Mesenchymal stem cell (in vitro differentiated cells and primary cell): Measurements from ENCODE around the gene CHMP4B.
A peak's percentile ranks its signal among the peaks of the same experiment; 100 is the strongest.

Experiments
- DNase-seq: peaks from one replicate; pipeline ENCODE4 v3.0.0-alpha.2; 2013
- H2AFZ ChIP-seq: one replicate; pipeline ENCODE4 v1.6.1; 2013; ENCODE audit warnings: low read depth, mild to moderate bottlenecking, control low read depth, inconsistent platforms, low read length, moderate library complexity
- H2AK5ac ChIP-seq: 2 replicates; pipeline ENCODE4 v1.6.1; 2013; ENCODE audit warnings: low read length, moderate library complexity, mild to moderate bottlenecking, inconsistent platforms; ENCODE audit not compliant: severe bottlenecking
- H2BK120ac ChIP-seq: one replicate; pipeline ENCODE4 v1.6.1; 2013; ENCODE audit warnings: low read depth, mild to moderate bottlenecking, inconsistent platforms, low read length, moderate library complexity
- H2BK12ac ChIP-seq, 2 experiments: one replicate each; pipeline ENCODE4 v1.6.1; 2013; ENCODE audit warnings: inconsistent platforms in 2 of 2, low read length in 2 of 2, mild to moderate bottlenecking in 2 of 2, moderate library complexity in 2 of 2, control low read depth in 1 of 2
- H2BK15ac ChIP-seq: one replicate; pipeline ENCODE4 v1.6.1; 2013; ENCODE audit warnings: mild to moderate bottlenecking, low read depth, inconsistent platforms; ENCODE audit not compliant: poor library complexity, severe bottlenecking
- H2BK5ac ChIP-seq: 2 replicates; pipeline ENCODE4 v1.6.1; 2013; ENCODE audit warnings: low read depth, mild to moderate bottlenecking, low read length, control low read depth, inconsistent platforms; ENCODE audit not compliant: poor library complexity, severe bottlenecking
- H3K14ac ChIP-seq, 2 experiments: one replicate each; pipeline ENCODE4 v1.6.1; 2013; ENCODE audit warnings: inconsistent platforms in 2 of 2, low read length in 2 of 2, control low read depth in 1 of 2, mild to moderate bottlenecking in 1 of 2, moderate library complexity in 1 of 2
- H3K18ac ChIP-seq, 2 experiments: one replicate each; pipeline ENCODE4 v1.6.1; 2013; ENCODE audit warnings: inconsistent platforms in 2 of 2, low read length in 2 of 2, control low read depth in 1 of 2, low read depth in 1 of 2, mild to moderate bottlenecking in 1 of 2
- H3K23ac ChIP-seq, 2 experiments: one replicate each; pipeline ENCODE4 v1.6.1; 2013; ENCODE audit warnings: inconsistent platforms in 2 of 2, low read length in 2 of 2, mild to moderate bottlenecking in 2 of 2, moderate library complexity in 2 of 2, control low read depth in 1 of 2
- H3K27ac ChIP-seq: 2 replicates; pipeline ENCODE4 v1.5.1; 2013; ENCODE audit warnings: mild to moderate bottlenecking, moderate library complexity, low read length, control low read depth, inconsistent platforms; ENCODE audit not compliant: poor library complexity, severe bottlenecking
- H3K27me3 ChIP-seq, 2 experiments: 2 replicates each; pipeline versions ENCODE4 v1.6.1 to v1.7.0; 2013; ENCODE audit warnings: low read length in 2 of 2, mild to moderate bottlenecking in 2 of 2, moderate library complexity in 2 of 2, control low read depth in 1 of 2, inconsistent platforms in 1 of 2; ENCODE audit not compliant: control insufficient read depth in 1 of 2, insufficient read depth in 1 of 2
- H3K36me3 ChIP-seq, 2 experiments: 2 replicates each; pipeline versions ENCODE4 v1.6.1 to v1.7.0; 2013; ENCODE audit warnings: low read length in 2 of 2, control low read depth in 1 of 2, inconsistent platforms in 1 of 2, low read depth in 1 of 2, mild to moderate bottlenecking in 1 of 2; ENCODE audit not compliant: insufficient read depth in 2 of 2, control insufficient read depth in 1 of 2
- H3K4ac ChIP-seq, 2 experiments: one replicate each; pipeline ENCODE4 v1.6.1; 2013; ENCODE audit warnings: inconsistent platforms in 2 of 2, low read length in 2 of 2, mild to moderate bottlenecking in 2 of 2, moderate library complexity in 2 of 2, control low read depth in 1 of 2, low read depth in 1 of 2
- H3K4me1 ChIP-seq: 2 replicates; pipeline ENCODE4 v1.6.1; 2013; ENCODE audit warnings: low read depth, low read length, control low read depth; ENCODE audit not compliant: control insufficient read depth, insufficient read depth
- H3K4me2 ChIP-seq: 2 replicates; pipeline ENCODE4 v1.6.1; 2013; ENCODE audit warnings: low read length, mild to moderate bottlenecking, inconsistent platforms; ENCODE audit not compliant: poor library complexity, severe bottlenecking
- H3K4me3 ChIP-seq, 2 experiments: 2 replicates each; pipeline versions ENCODE4 v1.5.1 to v1.7.0; 2013; ENCODE audit warnings: low read length in 2 of 2, mild to moderate bottlenecking in 2 of 2, control low read depth in 1 of 2, low read depth in 1 of 2; ENCODE audit not compliant: insufficient read depth in 1 of 2
- H3K79me1 ChIP-seq: replicated peaks from 2 replicates; pipeline ENCODE4 v1.6.1; 2013; ENCODE audit warnings: mild to moderate bottlenecking, control low read depth, low read length, inconsistent platforms; ENCODE audit not compliant: poor library complexity, severe bottlenecking
- H3K9ac ChIP-seq: 2 replicates; pipeline ENCODE4 v1.7.0; 2013; ENCODE audit warnings: mild to moderate bottlenecking, low read length, moderate library complexity
- H3K9me3 ChIP-seq: 2 replicates; pipeline ENCODE4 v1.7.0; 2013; ENCODE audit warnings: mild to moderate bottlenecking, low read length; ENCODE audit not compliant: control insufficient read depth
- H4K8ac ChIP-seq: one replicate; pipeline ENCODE4 v1.6.1; 2013; ENCODE audit warnings: inconsistent platforms, mild to moderate bottlenecking, low read length, moderate library complexity
- H4K91ac ChIP-seq: one replicate; pipeline ENCODE4 v1.6.1; 2013; ENCODE audit warnings: mild to moderate bottlenecking, low read length, inconsistent platforms
- WGBS: methylation state at CpG from one replicate; pipeline ENCODE4 v1.1.7; 2013; ENCODE audit warnings: mixed read lengths; 5-methylcytosine and 5-hydroxymethylcytosine counted together

The CHMP4B gene

DNA sequence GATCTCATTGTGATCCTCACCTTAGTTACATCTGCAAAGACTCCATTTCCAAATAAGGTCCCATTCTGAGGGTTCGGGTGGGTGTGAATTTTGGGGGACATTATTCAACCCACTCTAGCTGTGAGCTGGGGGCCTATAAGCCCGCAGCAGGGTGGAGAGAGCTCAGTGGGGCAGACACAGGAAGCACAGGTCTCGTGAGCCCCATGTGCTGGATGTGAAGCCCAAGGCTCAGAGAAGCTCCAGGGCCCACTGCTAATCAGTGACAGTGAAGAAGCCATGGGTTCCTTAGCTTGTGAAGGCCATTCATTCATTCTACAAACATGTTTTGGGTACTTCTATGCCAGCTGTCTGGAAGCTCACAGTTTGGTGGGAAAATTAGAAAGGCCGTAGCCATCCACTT, 47.5 kb downstream of the CHMP4B start:
- H2BK15ac ChIP-seq: no peak overlapping the region
- H2BK120ac ChIP-seq: no peak overlapping the region
- no peaks in the 10 kb centered on the region for H3K27me3 ChIP-seq
- H3K27ac ChIP-seq: no peak overlapping the region
- WGBS: 92% methylated on average over 3 of the region's 4 CpGs
- no peaks in the 10 kb centered on the region for H3K9me3 ChIP-seq
- no peak overlapping the region for H4K8ac ChIP-seq
- H3K4ac ChIP-seq: no peak overlapping the region
- no peak overlapping the region for H2AK5ac ChIP-seq
- no peak overlapping the region for H3K9ac ChIP-seq
- no peak overlapping the region for H3K23ac ChIP-seq
- H3K79me1 ChIP-seq: peaks cover 14% of the 10 kb centered on the region
- no peak overlapping the region for H3K4me2 ChIP-seq
- H3K18ac ChIP-seq: no peak overlapping the region
- H4K91ac ChIP-seq: no peak overlapping the region
- H3K4me3 ChIP-seq: no peak overlapping the region
- no peak for DNase-seq
- peaks cover 46 to 52% of the 10 kb centered on the region in 2 experiments for H3K36me3 ChIP-seq
- no peak overlapping the region for H2AFZ ChIP-seq
- no peak overlapping the region for H2BK12ac ChIP-seq
- no peak overlapping the region for H2BK5ac ChIP-seq
- H3K4me1 ChIP-seq: peaks cover 14% of the 10 kb centered on the region
- H3K14ac ChIP-seq: no peak overlapping the region

GRCh38 chr20:33859157-33859695, 48.1 kb downstream of the CHMP4B start:
- H3K4ac ChIP-seq: no peak overlapping the region

DNA sequence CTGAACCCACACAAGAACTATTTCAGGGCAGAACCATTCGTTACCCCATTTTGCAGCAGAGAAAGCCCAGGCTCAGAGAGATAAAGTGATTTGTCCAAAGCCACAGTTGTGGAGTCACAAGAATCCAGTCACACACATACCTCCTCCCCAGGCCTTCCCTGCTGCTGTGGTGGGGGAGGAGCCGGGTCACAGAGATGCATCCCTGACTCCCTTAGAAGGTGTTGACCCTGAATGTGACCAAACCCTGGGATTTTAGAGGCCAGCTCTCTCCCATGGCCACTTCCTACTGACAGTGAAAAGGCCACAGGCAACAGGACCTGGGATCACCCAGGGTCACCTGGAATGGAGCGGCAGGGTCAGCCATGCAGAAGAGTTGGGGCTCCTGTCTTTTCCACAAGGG, 48.6 kb downstream of the CHMP4B start:
- no peak overlapping the region for H3K4ac ChIP-seq
- no peak overlapping the region for H3K27ac ChIP-seq
- peaks cover 14% of the 10 kb centered on the region for H3K4me1 ChIP-seq
- H3K36me3 ChIP-seq: peaks cover 35 to 43% of the 10 kb centered on the region in 2 experiments
- H2BK12ac ChIP-seq: no peak overlapping the region
- H3K9me3 ChIP-seq: no peaks in the 10 kb centered on the region
- no peak for DNase-seq
- peak overlapping the region; percentile 23 for H3K9ac ChIP-seq
- WGBS: 87% methylated on average over 3 of the region's 3 CpGs
- no peaks in the 10 kb centered on the region for H3K27me3 ChIP-seq
- H2BK15ac ChIP-seq: no peak overlapping the region
- H3K14ac ChIP-seq: peak overlapping the region in 1 of 2 experiments; percentile 53
- H3K4me3 ChIP-seq: no peak overlapping the region
- H3K23ac ChIP-seq: no peak overlapping the region
- no peak overlapping the region for H2AK5ac ChIP-seq
- no peak overlapping the region for H3K4me2 ChIP-seq
- H4K91ac ChIP-seq: no peak overlapping the region
- H4K8ac ChIP-seq: no peak overlapping the region
- no peak overlapping the region for H2AFZ ChIP-seq
- peaks cover 11% of the 10 kb centered on the region for H3K79me1 ChIP-seq
- no peak overlapping the region for H2BK5ac ChIP-seq
- no peak overlapping the region for H2BK120ac ChIP-seq
- no peak overlapping the region for H3K18ac ChIP-seq

More at GRCh38 chr20:33859157-33859695, 48.1 kb downstream of the CHMP4B start:
- no peak overlapping the region for H2BK120ac ChIP-seq
- H3K27ac ChIP-seq: no peak overlapping the region
- H3K4me2 ChIP-seq: no peak overlapping the region
- peaks cover 40 to 48% of the 10 kb centered on the region in 2 experiments for H3K36me3 ChIP-seq
- no peak overlapping the region for H2BK12ac ChIP-seq
- no peak overlapping the region for H2AK5ac ChIP-seq
- H3K27me3 ChIP-seq: no peaks in the 10 kb centered on the region
- H3K79me1 ChIP-seq: peaks cover 14% of the 10 kb centered on the region
- no peak overlapping the region for H4K91ac ChIP-seq
- peak overlapping the region in 1 of 2 experiments; percentile 18 for H3K18ac ChIP-seq
- H3K9me3 ChIP-seq: no peaks in the 10 kb centered on the region
- H3K23ac ChIP-seq: no peak overlapping the region
- DNase-seq: no peak
- H2BK15ac ChIP-seq: no peak overlapping the region
- H3K4me1 ChIP-seq: peaks cover 14% of the 10 kb centered on the region
- no peak overlapping the region for H3K4me3 ChIP-seq
- H2AFZ ChIP-seq: no peak overlapping the region
- no peak overlapping the region for H4K8ac ChIP-seq
- WGBS: 90% methylated on average over 12 of the region's 12 CpGs
- peak overlapping the region; percentile 23 for H3K9ac ChIP-seq
- no peak overlapping the region for H3K14ac ChIP-seq
- no peak overlapping the region for H2BK5ac ChIP-seq

DNA sequence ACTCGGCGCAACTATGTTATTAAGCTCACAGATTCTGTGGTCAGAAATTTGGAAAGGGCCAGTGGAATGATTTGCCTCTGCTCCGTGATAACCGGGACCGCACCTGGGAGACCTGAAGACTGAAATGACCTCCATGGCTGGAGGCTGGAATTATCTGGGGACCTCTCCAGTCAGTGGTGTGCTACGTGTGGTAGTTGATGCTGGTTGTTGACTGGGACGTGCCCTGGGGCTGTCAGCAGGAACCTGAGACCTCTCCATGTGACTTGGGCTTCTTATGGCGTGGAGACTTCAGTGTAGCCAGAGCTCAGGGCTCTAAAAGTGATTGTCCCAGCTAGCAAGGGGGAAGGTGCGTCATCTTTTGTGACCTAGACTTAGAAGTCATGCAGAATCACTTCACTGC, 50.3 kb downstream of the CHMP4B start:
- H2AFZ ChIP-seq: no peak overlapping the region
- H3K79me1 ChIP-seq: peaks cover 2% of the 10 kb centered on the region
- no peak overlapping the region for H3K27ac ChIP-seq
- no peak overlapping the region for H2BK120ac ChIP-seq
- no peak overlapping the region for H2BK5ac ChIP-seq
- H3K36me3 ChIP-seq: peaks cover 21 to 30% of the 10 kb centered on the region in 2 experiments
- no peak overlapping the region for H2BK15ac ChIP-seq
- H3K4me3 ChIP-seq: no peak overlapping the region
- H3K23ac ChIP-seq: no peak overlapping the region
- H3K18ac ChIP-seq: no peak overlapping the region
- H3K14ac ChIP-seq: no peak overlapping the region
- H4K91ac ChIP-seq: no peak overlapping the region
- H3K4me2 ChIP-seq: no peak overlapping the region
- H2AK5ac ChIP-seq: no peak overlapping the region
- H4K8ac ChIP-seq: no peak overlapping the region
- no peaks in the 10 kb centered on the region for H3K9me3 ChIP-seq
- WGBS: 92% methylated on average over 9 of the region's 9 CpGs
- DNase-seq: no peak
- no peak overlapping the region for H2BK12ac ChIP-seq
- H3K27me3 ChIP-seq: peaks cover 0 to 4% of the 10 kb centered on the region in 2 experiments
- no peak overlapping the region for H3K9ac ChIP-seq
- H3K4me1 ChIP-seq: peaks cover 14% of the 10 kb centered on the region
- no peak overlapping the region for H3K4ac ChIP-seq
